ENCODE results near the gene S100A12.

GRCh38 chr1:153345187-153346076 is 30.0 kb downstream of the S100A12 start:
- TF ChIP-seq CTCF (conservative IDR thresholded peaks at IDR 0.05; ENCODE audit: low read depth, low read length) (no peak), EZH2 (IDR thresholded peaks at IDR 0.05; ENCODE audit: low read length, unreplicated experiment) (no peak), EZH2phosphoT487 (IDR thresholded peaks at IDR 0.05; ENCODE audit: borderline replicate concordance, low read length) (no peak)
